HG02623 (cell line): Measurements from ENCODE around the gene SPINT1.

ENCODE experiments used
- ATAC-seq: cut with Tn5 transposase; IDR thresholded peaks from one replicate; pipeline ENCODE4 v1.9.1; 2021; ENCODE audit warnings: moderate library complexity; ENCODE audit not compliant: unreplicated experiment

Gene SPINT1

GRCh38 chr15:40891810-40892446 is 48.1 kb downstream of the SPINT1 start:
- ATAC-seq, result no peak

GRCh38 chr15:40892447-40893012 is 48.7 kb downstream of the SPINT1 start:
- ATAC-seq, result no peak

- ATAC-seq, result no peak
Observed at GRCh38 chr15:40893019-40893670, 49.3 kb downstream of the SPINT1 start.

GRCh38 chr15:40893733-40894680 is 50.2 kb downstream of the SPINT1 start, which contains the start of gene VPS18:
VPS18 (plus strand) TSS chr15:40894450; CDS start chr15:40894769, 319 bp downstream.
- ATAC-seq, result peak; percentile 87

- no peak for ATAC-seq
Observed at GRCh38 chr15:40894681-40895448, 51.0 kb downstream of the SPINT1 start.

GRCh38 chr15:40899536-40900207 is 55.8 kb downstream of the SPINT1 start:
- ATAC-seq, result no peak

GRCh38 chr15:40900256-40901052 is 56.6 kb downstream of the SPINT1 start:
- no peak for ATAC-seq

- no peak for ATAC-seq
Observed at GRCh38 chr15:40901053-40901443, 57.2 kb downstream of the SPINT1 start.

- ATAC-seq, result no peak
Observed at GRCh38 chr15:40902605-40903561, 59.0 kb downstream of the SPINT1 start.

- ATAC-seq, result no peak
Observed at GRCh38 chr15:40904552-40905201, 60.8 kb downstream of the SPINT1 start.

GRCh38 chr15:40906091-40906990 is 62.5 kb downstream of the SPINT1 start:
- ATAC-seq, result peak; percentile 78

- ATAC-seq, result no peak
Observed at GRCh38 chr15:40906991-40907802, 63.3 kb downstream of the SPINT1 start.
